Muscle layer of duodenum (tissue), 2 donors: ENCODE results near the gene GPATCH4.
"Not testable (repeated sequence)": the region's sequence is repeated elsewhere in the genome, so short reads cannot be mapped to it uniquely, and the experiment has no call there.

Source experiments
- H3K27ac ChIP-seq: one replicate; pipeline ENCODE4 v1.7.0; 2013; ENCODE audit warnings: mild to moderate bottlenecking, low read length
- H3K27me3 ChIP-seq: one replicate; pipeline ENCODE4 v1.7.0; 2013; ENCODE audit warnings: low read depth, mild to moderate bottlenecking, control low read depth, low read length
- H3K36me3 ChIP-seq, 2 donors: one replicate each; pipeline ENCODE4 v1.7.0; 2013; ENCODE audit warnings: low read length in 2 of 2, control low read depth in 1 of 2, mild to moderate bottlenecking in 1 of 2; ENCODE audit not compliant: insufficient read depth in 2 of 2, control insufficient read depth in 1 of 2
- H3K4me1 ChIP-seq, 2 donors: one replicate each; pipeline ENCODE4 v1.7.0; 2013; ENCODE audit warnings: low read length in 2 of 2, mild to moderate bottlenecking in 2 of 2, control low read depth in 1 of 2, moderate library complexity in 1 of 2; ENCODE audit not compliant: insufficient read depth in 2 of 2, control insufficient read depth in 1 of 2
- H3K4me3 ChIP-seq, 2 donors: one replicate each; pipeline ENCODE4 v1.7.0; 2013; ENCODE audit warnings: low read length in 2 of 2, low read depth in 1 of 2, mild to moderate bottlenecking in 1 of 2
- H3K9me3 ChIP-seq, 2 donors: one replicate each; pipeline ENCODE4 v1.7.0; 2013; ENCODE audit warnings: low read length in 2 of 2, control low read depth in 1 of 2, mild to moderate bottlenecking in 1 of 2; ENCODE audit not compliant: control insufficient read depth in 1 of 2
- donor health status: healthy.

The GPATCH4 gene

GRCh38 chr1:156553860-156554485 is 47.3 kb downstream of the GPATCH4 start:
- no peaks in the 10 kb centered on the region for H3K27me3 ChIP-seq
- H3K4me3 ChIP-seq = no peak overlapping the region
- H3K4me1 ChIP-seq = no peaks in the 10 kb centered on the region
- no peaks in the 10 kb centered on the region for H3K9me3 ChIP-seq
- no peaks in the 10 kb centered on the region for H3K36me3 ChIP-seq
- no peak overlapping the region for H3K27ac ChIP-seq

- H3K4me1 ChIP-seq, H3K27me3 ChIP-seq, H3K9me3 ChIP-seq, H3K36me3 ChIP-seq, H3K4me3 ChIP-seq, H3K27ac ChIP-seq: not testable (repeated sequence)
These were observed 48.3 kb downstream of the GPATCH4 start for GRCh38 chr1:156552937-156553336.

GRCh38 chr1:156552518-156552917 is 48.8 kb downstream of the GPATCH4 start:
- no peaks in the 10 kb centered on the region for H3K9me3 ChIP-seq
- H3K36me3 ChIP-seq = no peaks in the 10 kb centered on the region
- no peak overlapping the region for H3K27ac ChIP-seq
- H3K4me1 ChIP-seq = no peaks in the 10 kb centered on the region
- H3K4me3 ChIP-seq = no peak overlapping the region
- no peaks in the 10 kb centered on the region for H3K27me3 ChIP-seq

GRCh38 chr1:156551869-156552268 is 49.4 kb downstream of the GPATCH4 start:
- Histone ChIP-seq H3K9me3 (no peaks in the 10 kb centered on the region), H3K4me1 (no peaks in the 10 kb centered on the region), H3K36me3 (no peaks in the 10 kb centered on the region), H3K27ac (no peak overlapping the region), H3K4me3 (no peak overlapping the region), H3K27me3 (no peaks in the 10 kb centered on the region)

- H3K36me3 ChIP-seq = no peaks in the 10 kb centered on the region
- H3K27me3 ChIP-seq = no peaks in the 10 kb centered on the region
- no peak overlapping the region for H3K4me3 ChIP-seq
- no peaks in the 10 kb centered on the region for H3K9me3 ChIP-seq
- no peaks in the 10 kb centered on the region for H3K4me1 ChIP-seq
- no peak overlapping the region for H3K27ac ChIP-seq
These were observed 50.1 kb downstream of the GPATCH4 start for GRCh38 chr1:156551066-156551643.

GRCh38 chr1:156550346-156550745 is 50.9 kb downstream of the GPATCH4 start:
- no peaks in the 10 kb centered on the region for H3K27me3 ChIP-seq
- no peaks in the 10 kb centered on the region for H3K4me1 ChIP-seq
- no peak overlapping the region for H3K4me3 ChIP-seq
- no peaks in the 10 kb centered on the region for H3K36me3 ChIP-seq
- no peaks in the 10 kb centered on the region for H3K9me3 ChIP-seq
- H3K27ac ChIP-seq = no peak overlapping the region

- H3K9me3 ChIP-seq = no peaks in the 10 kb centered on the region
These were observed 51.4 kb downstream of the GPATCH4 start for GRCh38 chr1:156549831-156550230.

GRCh38 chr1:156549390-156549789 is 51.9 kb downstream of the GPATCH4 start:
- Histone ChIP-seq H3K27me3 (no peaks in the 10 kb centered on the region), H3K9me3 (no peaks in the 10 kb centered on the region), H3K4me3 (no peak overlapping the region), H3K36me3 (no peaks in the 10 kb centered on the region), H3K4me1 (no peaks in the 10 kb centered on the region), H3K27ac (no peak overlapping the region)

More at GRCh38 chr1:156549831-156550230, 51.4 kb downstream of the GPATCH4 start:
- H3K27ac ChIP-seq = no peak overlapping the region
- H3K27me3 ChIP-seq = no peaks in the 10 kb centered on the region
- no peaks in the 10 kb centered on the region for H3K36me3 ChIP-seq
- no peak overlapping the region for H3K4me3 ChIP-seq
- H3K4me1 ChIP-seq = no peaks in the 10 kb centered on the region

GRCh38 chr1:156547982-156548381 is 53.3 kb downstream of the GPATCH4 start:
- no peaks in the 10 kb centered on the region for H3K27me3 ChIP-seq
- H3K27ac ChIP-seq = no peak overlapping the region
- H3K36me3 ChIP-seq = no peaks in the 10 kb centered on the region
- H3K4me3 ChIP-seq = no peak overlapping the region
- H3K9me3 ChIP-seq = no peaks in the 10 kb centered on the region
- no peaks in the 10 kb centered on the region for H3K4me1 ChIP-seq

GRCh38 chr1:156547434-156547833 is 53.8 kb downstream of the GPATCH4 start:
- Histone ChIP-seq H3K9me3 (no peaks in the 10 kb centered on the region), H3K4me1 (no peaks in the 10 kb centered on the region), H3K27ac (no peak overlapping the region), H3K27me3 (no peaks in the 10 kb centered on the region), H3K4me3 (no peak overlapping the region), H3K36me3 (no peaks in the 10 kb centered on the region)

GRCh38 chr1:156546267-156546666 is 55.0 kb downstream of the GPATCH4 start:
- H3K4me1 ChIP-seq = no peaks in the 10 kb centered on the region
- no peak overlapping the region for H3K27ac ChIP-seq
- no peaks in the 10 kb centered on the region for H3K9me3 ChIP-seq

GRCh38 chr1:156544592-156545102 is 56.6 kb downstream of the GPATCH4 start:
- H3K9me3 ChIP-seq = no peaks in the 10 kb centered on the region
- H3K27me3 ChIP-seq = no peaks in the 10 kb centered on the region
- no peak overlapping the region for H3K4me3 ChIP-seq
- H3K36me3 ChIP-seq = no peaks in the 10 kb centered on the region
- no peaks in the 10 kb centered on the region for H3K4me1 ChIP-seq
- no peak overlapping the region for H3K27ac ChIP-seq

More at GRCh38 chr1:156546267-156546666, 55.0 kb downstream of the GPATCH4 start:
- Histone ChIP-seq H3K36me3 (no peaks in the 10 kb centered on the region), H3K4me3 (no peak overlapping the region), H3K27me3 (no peaks in the 10 kb centered on the region)
